HG03520 (cell line): ENCODE results near the gene ENOX2.
"Not testable (repeated sequence)": the region's sequence is repeated elsewhere in the genome, so short reads cannot be mapped to it uniquely, and the experiment has no call there.

Source experiments
- ATAC-seq: cut with Tn5 transposase; IDR thresholded peaks from one replicate; pipeline ENCODE4 v1.9.1; 2021; ENCODE audit warnings: mild to moderate bottlenecking, moderate library complexity; ENCODE audit not compliant: unreplicated experiment

ENOX2 gene

DNA sequence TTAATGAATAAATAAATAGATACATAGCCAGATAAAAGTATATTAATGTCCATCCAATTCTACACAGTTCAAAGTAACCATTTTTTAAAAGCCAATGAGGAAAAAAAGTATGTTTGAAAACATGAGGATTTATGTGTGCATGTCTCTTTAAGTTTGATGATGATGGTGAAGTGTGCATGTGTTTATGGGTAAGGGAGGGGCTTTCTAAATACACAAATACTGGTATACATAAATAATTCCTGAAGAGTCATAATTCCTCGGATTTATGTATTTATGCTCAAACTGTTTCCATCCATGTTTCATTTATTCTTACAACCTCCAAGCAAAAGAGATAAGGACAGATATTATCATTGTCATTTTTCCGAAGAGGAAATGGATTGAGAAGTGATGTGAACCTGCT lies 75.4 kb downstream of the ENOX2 start:
- ATAC-seq = no peak

GRCh38 chrX:130826249-130826648 lies 76.8 kb downstream of the ENOX2 start:
- ATAC-seq = no peak

- no peak for ATAC-seq
Observed at GRCh38 chrX:130825525-130825924, 77.5 kb downstream of the ENOX2 start.

GRCh38 chrX:130819367-130819766 lies 83.6 kb downstream of the ENOX2 start:
- ATAC-seq = not testable (repeated sequence)

GRCh38 chrX:130813932-130814331 lies 89.1 kb downstream of the ENOX2 start:
- ATAC-seq = not testable (repeated sequence)

- no peak for ATAC-seq
Observed at GRCh38 chrX:130810561-130810960, 92.4 kb downstream of the ENOX2 start.

DNA sequence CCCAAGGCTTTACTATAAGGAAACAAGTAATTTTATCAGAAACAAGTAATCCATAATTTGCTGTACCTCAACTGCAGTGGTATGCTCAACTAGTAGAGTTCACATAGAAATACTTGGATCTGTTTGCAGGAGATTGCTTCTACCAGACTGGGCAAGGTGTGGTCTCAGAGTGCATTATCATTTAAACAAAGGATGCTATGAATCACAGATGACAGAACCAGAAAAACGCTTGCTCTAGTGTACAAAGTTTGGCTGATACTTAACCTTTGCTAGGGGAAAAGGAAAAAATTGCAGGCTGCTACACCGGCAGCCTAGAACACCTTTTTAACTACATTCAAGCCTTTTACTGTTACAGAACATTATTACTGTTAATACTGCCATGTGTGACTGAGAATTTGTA lies 97.1 kb downstream of the ENOX2 start:
- no peak for ATAC-seq

DNA sequence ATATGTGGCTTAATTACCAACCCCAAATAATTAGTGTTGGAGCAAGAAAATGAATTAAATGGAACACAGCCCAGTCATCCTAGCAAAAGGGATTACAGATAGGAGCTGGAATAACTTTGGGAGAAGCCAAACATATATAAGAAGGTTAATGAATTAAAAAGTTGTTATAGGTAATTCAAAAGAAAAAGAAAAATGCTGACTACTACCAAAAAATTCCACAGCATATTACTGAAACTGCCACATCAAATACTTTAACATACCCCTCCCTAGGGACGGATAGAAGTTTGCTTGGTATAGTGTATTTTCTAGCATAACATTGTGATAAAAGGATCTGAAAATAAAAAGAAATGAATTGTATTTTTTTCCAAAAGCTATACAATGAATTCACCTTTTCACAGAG lies 99.5 kb downstream of the ENOX2 start:
- no peak for ATAC-seq

GRCh38 chrX:130801901-130802300 lies 101.1 kb downstream of the ENOX2 start:
- ATAC-seq = no peak

DNA sequence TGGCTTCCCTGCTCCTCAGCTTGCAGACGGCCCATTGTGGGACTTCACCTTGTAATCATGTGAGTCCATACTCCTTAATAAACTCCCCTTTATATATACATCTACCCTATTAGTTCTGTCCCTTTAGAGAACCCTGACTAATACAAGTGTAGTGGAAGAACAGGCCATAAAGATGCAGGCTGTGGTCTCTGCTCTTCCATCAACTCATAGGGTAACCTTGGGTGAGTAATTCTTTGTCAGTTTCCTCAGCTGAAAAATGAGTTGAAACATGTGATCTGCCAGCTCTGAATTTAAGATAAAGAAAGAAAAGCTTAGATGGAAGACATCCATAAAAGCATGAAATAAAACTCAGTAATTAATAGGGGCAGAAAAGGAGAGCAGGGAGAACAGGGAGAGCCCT lies 103.6 kb downstream of the ENOX2 start:
- ATAC-seq = no peak

DNA sequence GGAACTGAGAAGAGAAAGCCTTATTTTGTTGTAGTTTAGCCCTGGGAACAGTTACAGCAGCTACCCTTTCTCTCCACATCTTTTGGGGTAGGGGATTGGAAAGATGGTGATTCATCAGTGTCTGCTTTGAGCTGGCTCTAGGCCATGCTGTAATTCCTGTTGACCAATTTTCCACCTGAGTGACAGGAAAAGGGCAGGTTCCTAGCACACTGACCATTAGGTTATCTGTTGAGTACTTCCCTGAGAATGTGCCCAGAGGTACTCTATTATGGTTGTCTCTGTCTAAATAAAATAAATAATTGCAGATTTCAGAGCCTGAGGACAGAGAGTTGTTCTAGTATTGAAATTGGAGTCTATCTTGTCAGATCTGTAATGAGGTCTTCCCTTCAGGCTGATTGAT lies 109.0 kb downstream of the ENOX2 start:
- no peak for ATAC-seq

DNA sequence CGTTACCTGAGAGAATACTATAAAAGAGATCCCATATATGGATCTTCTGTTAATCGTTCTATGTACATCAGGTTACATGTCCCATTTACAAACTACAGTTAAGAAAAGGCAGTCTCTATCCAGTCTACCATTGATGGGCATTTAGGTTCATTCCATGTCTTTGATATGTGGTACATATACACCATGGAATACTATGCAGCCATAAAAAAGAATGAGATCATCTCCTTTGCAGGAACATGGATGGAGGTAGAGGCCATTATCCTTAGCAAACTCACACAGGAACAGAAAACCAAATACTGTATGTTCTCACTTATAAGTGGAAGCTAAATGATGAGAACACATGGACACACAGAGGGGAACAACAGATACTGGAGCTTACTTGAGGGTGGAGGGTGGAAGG lies 111.1 kb downstream of the ENOX2 start:
- ATAC-seq = not testable (repeated sequence)

DNA sequence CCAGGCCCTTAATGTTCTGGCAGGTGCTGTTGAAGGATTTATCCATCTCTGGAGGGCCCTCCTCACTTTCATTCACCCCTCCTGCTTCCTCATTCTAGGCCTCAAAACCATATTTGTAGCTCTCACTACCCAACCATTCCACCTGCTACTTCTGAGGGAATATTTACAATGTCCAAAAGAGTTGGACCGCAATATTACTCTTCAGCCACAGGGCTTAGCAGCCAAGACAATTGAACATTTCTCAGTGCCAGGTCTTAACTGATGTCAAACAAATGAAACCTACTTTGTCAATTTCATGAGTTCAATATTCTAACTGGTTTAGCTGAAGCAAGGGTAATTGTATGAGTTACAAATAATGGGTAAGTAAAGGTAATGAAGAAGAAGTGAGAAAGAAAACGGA lies 113.2 kb downstream of the ENOX2 start:
- no peak for ATAC-seq

GRCh38 chrX:130788786-130789581 lies 114.0 kb downstream of the ENOX2 start:
- no peak for ATAC-seq

DNA sequence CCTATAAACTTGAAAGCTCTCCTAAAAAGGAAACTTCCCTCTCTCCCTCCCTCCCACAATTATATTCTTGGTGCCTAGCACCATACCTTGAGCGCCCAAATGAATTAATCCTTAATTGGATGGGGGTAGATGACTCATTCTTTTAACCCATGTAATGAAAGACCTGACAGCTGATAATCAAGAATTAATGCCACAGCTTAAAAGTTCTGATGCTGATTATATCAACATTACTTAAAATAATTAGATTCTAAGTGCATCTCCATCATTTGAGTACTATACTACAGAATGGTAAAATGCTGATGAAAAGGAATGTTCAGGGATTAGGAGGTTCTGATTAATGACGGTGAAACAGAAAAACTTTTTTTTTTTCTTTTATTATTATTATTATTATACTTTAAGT lies 117.0 kb downstream of the ENOX2 start:
- no peak for ATAC-seq

DNA sequence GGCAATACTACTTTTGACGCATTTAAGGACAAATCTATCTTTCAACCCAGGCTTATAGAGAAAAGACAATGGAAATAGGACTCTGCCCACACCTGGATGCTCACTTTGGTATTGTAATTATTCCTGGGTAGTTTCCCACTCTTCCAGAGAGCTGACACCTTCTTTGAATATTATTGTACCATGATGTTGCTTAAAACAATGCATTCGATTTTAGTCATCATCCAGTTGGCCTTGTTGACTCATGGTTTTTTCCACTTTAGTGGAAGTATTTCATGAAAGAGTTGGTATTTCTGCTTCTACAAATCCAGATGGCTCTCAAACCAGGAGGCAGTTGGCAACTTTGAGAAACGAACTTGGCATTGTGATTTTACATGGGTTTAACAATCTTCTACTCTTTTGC lies 124.2 kb downstream of the ENOX2 start:
- no peak for ATAC-seq

GRCh38 chrX:130775849-130776248 lies 127.2 kb downstream of the ENOX2 start:
- no peak for ATAC-seq

DNA sequence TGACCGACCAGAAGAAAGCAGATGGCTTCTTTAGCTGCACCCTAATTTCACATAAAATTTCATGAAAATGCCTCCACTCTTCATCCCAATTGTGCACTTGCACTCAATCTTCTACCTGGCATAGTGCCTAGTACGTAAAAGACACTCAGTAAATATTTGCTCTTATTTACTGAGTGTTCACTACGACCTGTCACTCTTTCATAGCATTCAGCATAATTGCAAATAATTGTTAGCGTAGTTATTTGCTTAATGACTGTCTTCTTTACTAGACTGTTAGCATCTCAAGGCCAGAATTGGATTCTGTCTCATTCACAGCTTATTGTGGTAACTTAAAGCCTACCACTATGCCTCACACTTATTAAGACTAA lies 130.2 kb downstream of the ENOX2 start:
- no peak for ATAC-seq

DNA sequence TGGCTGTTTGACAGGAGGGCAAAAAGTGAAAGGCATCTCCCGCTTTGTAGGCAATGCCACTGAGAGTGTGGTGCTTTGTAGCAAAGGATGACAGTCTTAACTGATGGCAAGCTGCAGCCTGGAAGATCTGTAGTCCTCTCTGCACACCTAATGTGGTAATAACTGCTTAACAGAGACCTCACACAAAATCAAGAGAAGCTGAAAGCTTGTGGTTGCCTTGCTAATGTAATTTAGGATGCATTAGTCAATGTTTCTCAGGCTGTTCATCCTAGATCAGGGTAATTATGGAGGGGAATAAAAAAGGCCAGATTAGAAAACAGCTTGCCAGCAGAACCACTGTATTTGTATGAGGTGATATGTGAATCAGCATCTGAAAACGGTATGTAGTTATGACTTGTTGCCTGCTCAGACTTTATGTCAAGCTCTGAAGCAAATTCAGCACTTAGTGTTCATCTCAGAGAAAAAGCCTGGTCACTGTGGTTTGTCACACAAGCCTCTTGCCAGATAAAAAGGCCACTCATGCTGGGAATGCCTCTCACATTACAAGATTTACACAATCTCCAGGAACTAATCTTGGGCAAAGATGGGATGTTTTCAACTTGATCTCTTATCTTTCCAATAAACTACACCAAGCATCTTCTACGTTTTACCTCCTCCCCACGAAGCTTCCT lies 130.8 kb downstream of the ENOX2 start:
- no peak for ATAC-seq

DNA sequence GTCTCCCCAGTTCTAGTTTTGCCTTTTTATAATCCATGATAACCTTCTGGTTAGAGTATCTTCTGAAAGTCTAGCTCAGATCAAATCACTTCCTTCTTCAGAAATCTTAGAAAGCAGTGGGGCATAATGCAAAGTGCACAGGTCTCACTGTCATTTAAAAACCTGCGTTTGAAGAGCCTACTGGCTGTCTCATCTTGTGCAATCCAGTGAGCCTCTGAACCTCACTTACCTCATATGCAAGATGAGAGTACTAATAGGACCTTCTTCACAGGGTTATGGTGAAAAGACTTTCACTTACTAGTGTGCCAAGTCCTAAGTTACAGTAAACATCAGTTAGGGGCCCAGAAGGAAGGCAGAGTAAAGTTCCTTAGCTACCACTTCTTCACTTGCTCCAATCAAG lies 131.4 kb downstream of the ENOX2 start:
- ATAC-seq = no peak

DNA sequence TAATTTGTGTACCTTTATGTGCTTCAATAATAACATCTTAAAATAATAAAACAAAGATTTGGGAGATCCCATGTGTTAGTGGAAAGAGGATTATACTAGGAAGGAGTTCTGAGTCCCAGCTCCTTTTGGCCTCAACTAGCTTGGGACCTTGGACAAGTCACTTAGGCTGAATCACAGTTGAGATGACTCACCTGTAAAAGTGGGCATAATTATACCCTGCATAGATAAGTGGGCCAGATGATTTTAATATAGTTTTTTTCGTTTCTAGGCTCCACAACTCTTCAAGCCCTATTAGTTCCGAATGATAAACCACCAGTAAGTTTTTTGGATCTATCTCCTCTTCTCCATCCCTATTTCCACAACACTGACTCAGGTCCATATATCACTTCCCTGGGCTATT lies 131.8 kb downstream of the ENOX2 start:
- ATAC-seq = no peak

GRCh38 chrX:130770615-130771014 lies 132.4 kb downstream of the ENOX2 start:
- no peak for ATAC-seq

DNA sequence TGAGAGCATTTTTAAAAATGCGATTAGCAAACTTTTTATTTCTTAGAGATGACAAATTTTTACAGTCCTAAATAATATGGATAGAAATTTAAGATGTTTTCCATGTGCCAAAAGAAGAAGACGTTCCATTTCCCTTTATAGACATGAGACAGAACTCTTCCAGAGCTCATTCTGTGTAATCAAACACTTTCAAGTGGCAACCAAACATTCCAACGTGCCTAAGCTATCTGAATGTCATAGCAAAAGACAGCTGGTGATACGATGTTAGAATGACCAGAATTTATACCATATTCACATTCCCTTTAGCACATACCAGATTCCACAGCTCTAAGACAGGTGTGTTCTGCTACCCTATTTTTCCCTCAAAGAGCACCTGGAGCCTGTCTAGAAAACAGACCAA lies 133.2 kb downstream of the ENOX2 start:
- ATAC-seq = no peak
